Stimulated activated CD8-positive, alpha-beta memory T cell treated with anti-CD3 and anti-CD28 coated beads, Interleukin-7, amount 100 ng/mL, for 48 hours (primary cell): ENCODE measurements around the gene CMTM4.
"Not testable (repeated sequence)": the region's sequence is repeated elsewhere in the genome, so short reads cannot be mapped to it uniquely, and the experiment has no call there.

Experiments used
- DNase-seq, 2 donors: peaks; one replicate each; pipeline ENCODE4 v3.0.0-alpha.2; 2020; ENCODE audit warnings: low read depth in 1 of 2; ENCODE audit errors: extremely low read depth in 1 of 2

The CMTM4 gene

GRCh38 chr16:66617728-66618127, 78.8 kb downstream of the CMTM4 start:
- DNase-seq, result no peak

GRCh38 chr16:66617010-66617434, 79.5 kb downstream of the CMTM4 start:
- no peak for DNase-seq

- DNase-seq, result no peak
These were observed 80.0 kb downstream of the CMTM4 start for GRCh38 chr16:66616592-66616991.

- no peak for DNase-seq
These were observed 80.4 kb downstream of the CMTM4 start for GRCh38 chr16:66616169-66616568.

GRCh38 chr16:66614161-66614802, 82.3 kb downstream of the CMTM4 start:
- no peak for DNase-seq

- no peak for DNase-seq
These were observed 84.1 kb downstream of the CMTM4 start for GRCh38 chr16:66612422-66612821.

GRCh38 chr16:66611911-66612310, 84.6 kb downstream of the CMTM4 start:
- DNase-seq, result not testable (repeated sequence)

- no peak for DNase-seq
These were observed 86.3 kb downstream of the CMTM4 start for GRCh38 chr16:66610111-66610820.

- no peak for DNase-seq
These were observed 87.4 kb downstream of the CMTM4 start for GRCh38 chr16:66609139-66609510.

- peak; percentile 64 to 77 for DNase-seq
These were observed 88.1 kb downstream of the CMTM4 start for GRCh38 chr16:66608241-66609138.

GRCh38 chr16:66605979-66606751, 90.4 kb downstream of the CMTM4 start:
- DNase-seq, result no peak

- DNase-seq, result peak in 1 of 2 donors; percentile 17
These were observed 91.2 kb downstream of the CMTM4 start for GRCh38 chr16:66605177-66605978.

- DNase-seq, result peak; percentile 45 to 54
These were observed 92.0 kb downstream of the CMTM4 start, which contains the start of gene CMTM3 for GRCh38 chr16:66604376-66605176. TSS of gene CMTM3 (plus strand) at chr16:66604704. CDS start at chr16:66604806, 102 bp downstream.

- peak; percentile 30 to 57 for DNase-seq
These were observed 92.8 kb downstream of the CMTM4 start for GRCh38 chr16:66603537-66604375.

GRCh38 chr16:66601471-66601870, 95.1 kb downstream of the CMTM4 start:
- DNase-seq, result no peak

GRCh38 chr16:66600477-66600876, 96.1 kb downstream of the CMTM4 start:
- DNase-seq, result no peak

- no peak for DNase-seq
These were observed 96.8 kb downstream of the CMTM4 start for GRCh38 chr16:66599726-66600125.

GRCh38 chr16:66598111-66598510, 98.4 kb downstream of the CMTM4 start:
- no peak for DNase-seq
